Measurements from ENCODE around the gene BCL2L15. TPM values are rescaled to one million over a fixed set of nuclear protein-coding genes. Genes with fewer than 3 reads are reported as not detected.

Gene BCL2L15
- total and polyA plus RNA-seq, 2 of the 13 experiments (the other 11 are each of a cell fraction or from before 2014, with no cell fraction given): 0.03 to 0.27 TPM

GRCh38 chr1:113903501-113904292 lies 16.3 kb upstream of the BCL2L15 start:
- ChIA-PET POLR2A (interaction anchor here (0.8 to 3.5 kb wide), 3 partner anchors 26 to 144 kb away, joined by 4 to 102 read pairs (median 9); partner anchors contain the start of genes HIPK1, PHTF1 and RSBN1), CTCF (ENCODE audit: low intra/inter-chr PET ratio, low total read pairs) (no interaction called here)
- H2AFZ ChIP-seq (ENCODE audit: low read length): peak overlapping the region; percentile 64
- H3K4me2 ChIP-seq (ENCODE audit: low read depth, low read length): peak overlapping the region; percentile 96
- peak overlapping the region; percentile 84 for H3K9ac ChIP-seq (ENCODE audit: insufficient read depth, low read depth, low read length)
- H3K27me3 ChIP-seq (ENCODE audit: control insufficient read depth in 1 of 2, insufficient read depth in 2 of 2, low read length in 2 of 2): no peaks in the 10 kb centered on the region; a peak in 1 of 5 replicates
- peaks cover 24% of the 10 kb centered on the region; the same call in 1 of the 2 replicates for H3K4me1 ChIP-seq (ENCODE audit: insufficient read depth, low read length)
- no peak for FAIRE-seq
- DNase-seq (ENCODE audit: low spot score): no peak
- peak overlapping the region; percentile 67 to 90 (median 73) for H3K4me3 ChIP-seq (replicated peaks in 1 of 3; ENCODE audit: insufficient read depth in 1 of 3, low read depth in 2 of 3, low read length in 3 of 3)
- TF ChIP-seq ATF7-NPFF (CRISPR knock-in tag; IDR thresholded peaks at IDR 0.05; ENCODE audit: low read depth) (no peak), CHCHD3 (CRISPR knock-in tag; IDR thresholded peaks at IDR 0.05) (no peak), HMG20A (CRISPR knock-in tag; IDR thresholded peaks at IDR 0.05; ENCODE audit: borderline replicate concordance) (no peak), NKX3-1 (CRISPR knock-in tag; IDR thresholded peaks at IDR 0.05) (0 out of 2 replicates have a peak, but pooled peaks have one; percentile 35), AGO2 (optimal IDR thresholded peaks at IDR 0.05; ENCODE audit: low read depth, low read length) (no peak), SETDB1 (CRISPR knock-in tag; IDR thresholded peaks at IDR 0.05; ENCODE audit: borderline replicate concordance) (no peak), TBX2 (CRISPR knock-in tag; IDR thresholded peaks at IDR 0.05; ENCODE audit: borderline replicate concordance) (no peak), KMT2A (CRISPR knock-in tag; IDR thresholded peaks at IDR 0.05) (no peak)
- TF ChIP-seq, protein P1, sequence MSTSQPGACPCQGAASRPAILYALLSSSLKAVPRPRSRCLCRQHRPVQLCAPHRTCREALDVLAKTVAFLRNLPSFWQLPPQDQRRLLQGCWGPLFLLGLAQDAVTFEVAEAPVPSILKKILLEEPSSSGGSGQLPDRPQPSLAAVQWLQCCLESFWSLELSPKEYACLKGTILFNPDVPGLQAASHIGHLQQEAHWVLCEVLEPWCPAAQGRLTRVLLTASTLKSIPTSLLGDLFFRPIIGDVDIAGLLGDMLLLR (CRISPR knock-in tag; IDR thresholded peaks at IDR 0.05): no peak
- ATAC-seq: no peak
- BruUV-seq (replicated peaks): no TSS peak
- peak overlapping the region; percentile 78 for H3K27ac ChIP-seq (ENCODE audit: extremely low read length, insufficient read depth, low read length)
- H3K79me2 ChIP-seq (ENCODE audit: insufficient read depth, low read length): peaks cover 16% of the 10 kb centered on the region
- in situ Hi-C loops (cut with HindIII; ENCODE audit: extremely low pct_ligation_motif_present, low pct_unique_long_range_greater_than_20kb): no loop called here
- no peaks in the 10 kb centered on the region for H4K20me1 ChIP-seq (ENCODE audit: insufficient read depth, low read length)
- peaks cover 4 to 26% of the 10 kb centered on the region in 2 experiments; a peak in 4 of 5 replicates for H3K36me3 ChIP-seq (replicated peaks in 1 of 2; ENCODE audit: control insufficient read depth in 1 of 2, insufficient read depth in 2 of 2, low read length in 2 of 2)
- 24% methylated on average over 7 of the region's 7 CpGs for WGBS (ENCODE audit: low lambda C conversion rate)
- H3K9me3 ChIP-seq (ENCODE audit: low read length): no peaks in the 10 kb centered on the region
- intact Hi-C loops (cut with micrococcal nuclease; ENCODE audit: unreplicated experiment): no loop called here

All from HepG2 (cell line).